HCT116 (cell line): ENCODE data around the gene NEMP1. TPM values are rescaled to one million over a fixed set of nuclear protein-coding genes. Genes with fewer than 3 reads are reported as not detected.
A peak's percentile ranks its signal among the peaks of the same experiment; 100 is the strongest.

Experiments used
- ATAC-seq: fragments of 200-7000 bp; cut with Tn5 transposase; 2 replicates; pipeline ENCODE4 v1.9.1; 2020; ENCODE audit warnings: mild to moderate bottlenecking, moderate library complexity
- BruUV-seq: library from RNA; stranded (reverse); fragments of 400-500 nt; replicated peaks from 2 replicates; lab custom pipeline; 2021; lab: Mats Ljungman, UMichigan
- CTCF ChIA-PET: fragments of 300-600 bp; sonication (Branson Sonifier 250); formaldehyde crosslinking; loops from one replicate; lab custom pipeline; 2021; ENCODE audit warnings: antibody characterized with exemption; lab: Charles Lee
- POLR2A ChIA-PET: fragments of 300-600, 350-600 bp; sonication (Branson Sonifier 250); formaldehyde crosslinking; loops from one replicate; lab custom pipeline; 2021; ENCODE audit warnings: antibody characterized with exemption; lab: Charles Lee
- RAD21 ChIA-PET, 2 experiments: fragments of 300-600 bp; sonication (Branson Sonifier 250); formaldehyde crosslinking; loops; one replicate each; lab custom pipeline; 2023; ENCODE audit warnings: low total read pairs in 2 of 2; ENCODE audit not compliant: uncharacterized antibody in 2 of 2, unreplicated experiment in 2 of 2, low non-redundant PET in 1 of 2; lab: Charles Lee
- DNase-seq: peaks from one replicate; pipeline ENCODE4 v3.0.0-alpha.2; 2010; ENCODE audit warnings: low read depth, low spot score
- H2AFZ ChIP-seq: fragments of 200-600 bp; shearing (Covaris generic), sonication (generic); 2 replicates; pipeline ENCODE4 v1.6.1; 2017; ENCODE audit warnings: low read depth, mixed run types, mixed read lengths, antibody characterized with exemption, low read length; ENCODE audit not compliant: poor library complexity, severe bottlenecking
- H3K27ac ChIP-seq: 2 replicates; pipeline ENCODE4 v1.5.1; 2012; ENCODE audit warnings: low read depth, low read length
- H3K27me3 ChIP-seq: fragments of 200-600 bp; sonication (generic); 2 replicates; pipeline ENCODE4 v1.6.1; 2016; ENCODE audit warnings: mixed run types, low read length, mixed read lengths; ENCODE audit not compliant: insufficient read depth
- H3K36me3 ChIP-seq, 2 experiments: fragments of 200-500 bp in 1 of 2; fragments of 200-600 bp in 1 of 2; sonication (Bioruptor generic) in 1 of 2; sonication (generic) in 1 of 2; 2 replicates each; pipeline versions ENCODE4 v1.5.1 to v1.6.1; 2014 to 2016; ENCODE audit warnings: low read length in 2 of 2, inconsistent platforms in 1 of 2, mixed read lengths in 1 of 2, mixed run types in 1 of 2; ENCODE audit not compliant: insufficient read depth in 2 of 2, control insufficient read depth in 1 of 2
- H3K4me1 ChIP-seq, 2 experiments: fragments of 200-600 bp in 1 of 2; sonication (generic) in 1 of 2; 2 replicates each; pipeline versions ENCODE4 v1.5.1 to v1.6.1; 2012 to 2017; ENCODE audit warnings: low read length in 2 of 2, inconsistent platforms in 1 of 2, mild to moderate bottlenecking in 1 of 2, mixed read lengths in 1 of 2, mixed run types in 1 of 2, moderate library complexity in 1 of 2; ENCODE audit not compliant: insufficient read depth in 2 of 2, control insufficient read depth in 1 of 2
- H3K4me2 ChIP-seq: fragments of 200-600 bp; sonication (generic); 2 replicates; pipeline ENCODE4 v1.6.1; 2017; ENCODE audit warnings: mixed run types, low read length, mixed read lengths
- H3K4me3 ChIP-seq, 2 experiments: fragments of 200-600 bp in 1 of 2; sonication (generic) in 1 of 2; replicated peaks in 1 of 2; 2 replicates each; pipeline ENCODE4 v1.5.1; 2011 to 2016; ENCODE audit warnings: low read length in 2 of 2, control low read depth in 1 of 2, low read depth in 1 of 2, mild to moderate bottlenecking in 1 of 2, mixed read lengths in 1 of 2, mixed run types in 1 of 2
- H3K79me2 ChIP-seq: fragments of 200-600 bp; sonication (generic); 2 replicates; pipeline ENCODE4 v1.6.1; 2017; ENCODE audit warnings: mild to moderate bottlenecking, mixed run types, low read length, moderate library complexity, mixed read lengths; ENCODE audit not compliant: insufficient read depth
- H3K9ac ChIP-seq: fragments of 200-600 bp; sonication (generic); 2 replicates; pipeline ENCODE4 v1.6.1; 2016; ENCODE audit warnings: low read length, mixed read lengths
- H3K9me2 ChIP-seq: fragments of 200-600 bp; sonication (generic), shearing (Covaris generic); 2 replicates; pipeline ENCODE4 v1.6.1; 2017; ENCODE audit warnings: mixed run types, mild to moderate bottlenecking, moderate library complexity; ENCODE audit not compliant: insufficient read depth
- H3K9me3 ChIP-seq, 2 experiments: fragments of 200-500 bp in 1 of 2; fragments of 200-600 bp in 1 of 2; sonication (Bioruptor generic) in 1 of 2; sonication (generic) in 1 of 2; 2 replicates each; pipeline ENCODE4 v1.6.1; 2014 to 2017; ENCODE audit warnings: low read length in 2 of 2, mixed read lengths in 2 of 2, inconsistent platforms in 1 of 2, low read depth in 1 of 2, mild to moderate bottlenecking in 1 of 2, mixed run types in 1 of 2, moderate library complexity in 1 of 2; ENCODE audit not compliant: control insufficient read depth in 1 of 2, insufficient read depth in 1 of 2
- H4K20me1 ChIP-seq: fragments of 200-600 bp; sonication (generic), shearing (Covaris generic); 2 replicates; pipeline ENCODE4 v1.6.1; 2017; ENCODE audit warnings: mixed run types, mild to moderate bottlenecking, moderate library complexity; ENCODE audit not compliant: insufficient read depth
- EGR1 ChIP-seq: IDR thresholded peaks from 2 replicates; pipeline ENCODE4 v1.6.1; 2012; ENCODE audit warnings: low read depth
- ELF1 ChIP-seq: IDR thresholded peaks from 2 replicates; pipeline ENCODE4 v1.6.1; 2012; ENCODE audit warnings: low read depth, borderline replicate concordance
- FOSL1 ChIP-seq: IDR thresholded peaks from 2 replicates; pipeline ENCODE4 v1.6.1; 2012; ENCODE audit warnings: low read depth
- POLR2AphosphoS5 ChIP-seq: IDR thresholded peaks from 2 replicates; pipeline ENCODE4 v1.6.1; 2011; ENCODE audit warnings: mild to moderate bottlenecking, low read depth, low read length, moderate library complexity
- RAD21 ChIP-seq: IDR thresholded peaks from 2 replicates; pipeline ENCODE4 v1.6.1; 2012; ENCODE audit warnings: low read depth, mild to moderate bottlenecking
- TCF7L2 ChIP-seq: IDR thresholded peaks from 2 replicates; pipeline ENCODE4 v1.7.0; 2011; ENCODE audit warnings: borderline replicate concordance, inconsistent platforms; ENCODE audit not compliant: insufficient read depth, insufficient read length; ENCODE audit errors: extremely low read depth
- YY1 ChIP-seq: IDR thresholded peaks from 2 replicates; pipeline ENCODE4 v1.6.1; 2011; ENCODE audit warnings: low read length, low read depth, moderate library complexity, mild to moderate bottlenecking; ENCODE audit not compliant: insufficient replicate concordance; ENCODE audit errors: extremely low read depth
- intact Hi-C: fragments of 100-400 bp; cut with micrococcal nuclease; formaldehyde crosslinking; loops from 2 replicates; pipeline ENCODE4 v1.10.0; 2022
- total RNA-seq: library from RNA; stranded (reverse); gene quantifications from one replicate; pipeline ENCODE4 v1.2.1, GENCODE V29; 2021; ENCODE audit not compliant: unreplicated experiment
- TF ChIP-seq, protein P1 (sequence below): IDR thresholded peaks from 2 replicates; pipeline ENCODE4 v1.6.1; 2012
- TF ChIP-seq, protein P2 (sequence below): IDR thresholded peaks from 2 replicates; pipeline ENCODE4 v1.6.1; 2012; ENCODE audit warnings: low read depth

Gene NEMP1
- total RNA-seq, 1 experiment from 2014 or later, result 35.2 TPM

DNA sequence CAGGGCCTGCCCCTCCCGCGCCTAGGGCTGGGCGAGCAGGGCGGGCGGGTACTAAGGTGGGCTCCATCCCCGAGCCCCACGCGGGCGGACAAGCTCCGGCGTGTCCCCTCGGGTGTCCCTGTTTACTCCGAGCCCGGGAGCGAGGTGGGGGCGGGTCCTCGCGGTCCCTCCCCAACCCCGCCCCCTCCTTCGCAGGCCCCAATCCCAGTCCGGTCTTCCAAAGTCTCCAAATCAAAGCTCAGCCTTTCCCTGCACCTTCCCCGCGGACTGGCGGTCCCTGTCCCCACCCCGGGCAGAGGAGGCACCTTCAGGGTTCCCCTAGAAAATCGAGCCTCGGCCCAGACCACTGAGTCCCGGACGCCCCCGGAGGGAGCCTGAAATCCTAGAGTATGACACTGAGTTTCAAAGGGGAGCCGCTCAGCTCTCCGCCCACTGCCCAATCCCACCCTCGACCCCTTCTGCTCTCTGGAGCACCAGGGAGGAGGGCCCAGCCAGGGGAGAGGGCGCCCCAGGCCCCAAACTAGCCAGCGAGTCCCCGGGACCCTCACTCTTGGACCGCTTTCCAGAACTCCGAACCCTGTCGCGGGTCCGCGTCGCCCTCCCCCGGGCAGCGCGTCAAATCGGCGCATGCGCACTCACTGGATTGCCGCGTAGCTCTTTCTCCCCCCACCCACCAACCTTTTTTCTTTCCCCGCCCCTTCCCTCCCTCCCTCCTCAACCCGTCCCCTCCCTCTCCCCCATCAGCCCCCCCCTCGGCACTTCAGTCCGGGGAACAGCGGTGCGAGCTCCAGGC is 49.3 kb upstream of the NEMP1 start, which contains the start of gene LRP1:
Gene LRP1, plus strand, starts transcription at position 758 of the 793 bp plus-strand sequence. CDS start 482 bp downstream, outside the sequence.
- BruUV-seq, result no TSS peak
- intact Hi-C loops, result loop anchor here (10.0 kb wide), 1 partner anchor 117 kb away; no protein-coding TSS in a partner anchor
- Histone ChIP-seq H3K4me1 (peaks cover 9 to 37% of the 10 kb centered on the region in 2 experiments), H4K20me1 (no peaks in the 10 kb centered on the region)
- TF ChIP-seq YY1 (no peak), EGR1 (peak; percentile 52; the same call in 1 of the 2 replicates), ELF1 (no peak), TCF7L2 (peak; percentile 73), RAD21 (no peak), FOSL1 (no peak), POLR2AphosphoS5 (peak; percentile 74)
- TF ChIP-seq, protein P1, sequence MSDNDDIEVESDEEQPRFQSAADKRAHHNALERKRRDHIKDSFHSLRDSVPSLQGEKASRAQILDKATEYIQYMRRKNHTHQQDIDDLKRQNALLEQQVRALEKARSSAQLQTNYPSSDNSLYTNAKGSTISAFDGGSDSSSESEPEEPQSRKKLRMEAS, result peak; percentile 40; the same call in 1 of the 2 replicates
- TF ChIP-seq, protein P2, sequence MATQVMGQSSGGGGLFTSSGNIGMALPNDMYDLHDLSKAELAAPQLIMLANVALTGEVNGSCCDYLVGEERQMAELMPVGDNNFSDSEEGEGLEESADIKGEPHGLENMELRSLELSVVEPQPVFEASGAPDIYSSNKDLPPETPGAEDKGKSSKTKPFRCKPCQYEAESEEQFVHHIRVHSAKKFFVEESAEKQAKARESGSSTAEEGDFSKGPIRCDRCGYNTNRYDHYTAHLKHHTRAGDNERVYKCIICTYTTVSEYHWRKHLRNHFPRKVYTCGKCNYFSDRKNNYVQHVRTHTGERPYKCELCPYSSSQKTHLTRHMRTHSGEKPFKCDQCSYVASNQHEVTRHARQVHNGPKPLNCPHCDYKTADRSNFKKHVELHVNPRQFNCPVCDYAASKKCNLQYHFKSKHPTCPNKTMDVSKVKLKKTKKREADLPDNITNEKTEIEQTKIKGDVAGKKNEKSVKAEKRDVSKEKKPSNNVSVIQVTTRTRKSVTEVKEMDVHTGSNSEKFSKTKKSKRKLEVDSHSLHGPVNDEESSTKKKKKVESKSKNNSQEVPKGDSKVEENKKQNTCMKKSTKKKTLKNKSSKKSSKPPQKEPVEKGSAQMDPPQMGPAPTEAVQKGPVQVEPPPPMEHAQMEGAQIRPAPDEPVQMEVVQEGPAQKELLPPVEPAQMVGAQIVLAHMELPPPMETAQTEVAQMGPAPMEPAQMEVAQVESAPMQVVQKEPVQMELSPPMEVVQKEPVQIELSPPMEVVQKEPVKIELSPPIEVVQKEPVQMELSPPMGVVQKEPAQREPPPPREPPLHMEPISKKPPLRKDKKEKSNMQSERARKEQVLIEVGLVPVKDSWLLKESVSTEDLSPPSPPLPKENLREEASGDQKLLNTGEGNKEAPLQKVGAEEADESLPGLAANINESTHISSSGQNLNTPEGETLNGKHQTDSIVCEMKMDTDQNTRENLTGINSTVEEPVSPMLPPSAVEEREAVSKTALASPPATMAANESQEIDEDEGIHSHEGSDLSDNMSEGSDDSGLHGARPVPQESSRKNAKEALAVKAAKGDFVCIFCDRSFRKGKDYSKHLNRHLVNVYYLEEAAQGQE, result no peak
- TF ChIP-seq, all 23 proteins: peak for 4
- ATAC-seq, result peak; percentile 84
- POLR2A ChIA-PET, result interaction anchor here (0.8 to 1.9 kb wide), 10 partner anchors 9 to 440 kb away, joined by 3 to 20 read pairs (median 4); partner anchors contain the start of genes NEMP1, PTGES3 and STAT6
- no peaks in the 10 kb centered on the region for H3K9me2 ChIP-seq
- peak within 1 kb of the TSS; percentile 74 to 80 for H3K4me3 ChIP-seq
- DNase-seq, result peak; percentile 67
- H3K79me2 ChIP-seq, result no peaks in the 10 kb centered on the region
- CTCF ChIA-PET, result interaction anchor here (0.7 to 5.8 kb wide), 13 partner anchors 9 to 331 kb away, joined by 3 to 44 read pairs (median 5); partner anchors contain the start of genes GLI1 and STAT6
- H3K9ac ChIP-seq, result peak within 1 kb of the TSS; percentile 79
- H3K36me3 ChIP-seq, result no peaks in the 10 kb centered on the region
- peaks cover 6 to 7% of the 10 kb centered on the region in 2 experiments; a peak in 1 of 4 replicates for H3K9me3 ChIP-seq
- RAD21 ChIA-PET, result interaction anchor here (0.8 to 1.5 kb wide), 8 partner anchors 10 to 59 kb away, joined by 3 to 9 read pairs (median 4); partner anchors contain the start of gene STAT6 (in 1 of the 2)
- H3K27ac ChIP-seq, result peak within 1 kb of the TSS; percentile 79
- H3K27me3 ChIP-seq, result no peaks in the 10 kb centered on the region
- peak within 1 kb of the TSS; percentile 58 for H2AFZ ChIP-seq
- H3K4me2 ChIP-seq, result peak within 1 kb of the TSS; percentile 99
